ENCODE data around the gene HECW1.
A peak's percentile ranks its signal among the peaks of the same experiment; 100 is the strongest.
"Not testable (repeated sequence)": the region's sequence is repeated elsewhere in the genome, so short reads cannot be mapped to it uniquely, and the experiment has no call there.

HECW1 gene

DNA sequence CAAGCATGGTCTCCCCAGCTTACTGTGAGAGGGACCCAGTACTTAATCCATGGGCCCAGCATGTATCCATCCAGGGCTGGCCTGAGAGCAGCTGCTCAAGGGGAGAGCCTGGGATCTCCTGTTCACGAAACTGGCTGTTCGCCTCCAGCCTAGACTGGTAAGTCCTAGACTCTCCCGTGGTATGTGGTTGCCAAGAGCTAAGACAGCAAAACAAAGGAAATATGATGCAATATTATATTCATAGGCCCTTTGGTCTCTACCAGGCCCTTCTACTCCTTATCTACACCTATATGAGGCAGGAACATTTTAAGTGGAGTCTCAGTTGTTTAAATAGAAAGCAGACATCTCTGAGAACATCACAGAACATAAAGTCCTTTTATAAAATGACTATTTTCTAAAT, 441.6 kb downstream of the HECW1 start:
- no peak for DNase-seq

DNA sequence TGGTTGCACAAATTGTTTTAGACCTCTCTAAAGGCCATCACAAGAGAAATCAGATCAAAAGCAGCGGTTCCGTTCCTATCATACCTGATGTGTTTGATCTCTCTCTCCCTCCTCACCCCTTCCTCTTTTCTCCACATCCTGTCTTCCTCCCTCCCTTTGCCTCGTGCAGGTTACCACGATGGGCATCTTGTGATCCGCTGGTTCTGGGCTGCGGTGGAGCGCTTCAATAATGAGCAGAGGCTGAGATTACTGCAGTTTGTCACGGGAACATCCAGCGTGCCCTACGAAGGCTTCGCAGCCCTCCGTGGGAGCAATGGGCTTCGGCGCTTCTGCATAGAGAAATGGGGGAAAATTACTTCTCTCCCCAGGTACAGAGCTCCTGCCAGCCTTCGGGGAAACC, 442.0 kb downstream of the HECW1 start:
- no peak for DNase-seq

DNA sequence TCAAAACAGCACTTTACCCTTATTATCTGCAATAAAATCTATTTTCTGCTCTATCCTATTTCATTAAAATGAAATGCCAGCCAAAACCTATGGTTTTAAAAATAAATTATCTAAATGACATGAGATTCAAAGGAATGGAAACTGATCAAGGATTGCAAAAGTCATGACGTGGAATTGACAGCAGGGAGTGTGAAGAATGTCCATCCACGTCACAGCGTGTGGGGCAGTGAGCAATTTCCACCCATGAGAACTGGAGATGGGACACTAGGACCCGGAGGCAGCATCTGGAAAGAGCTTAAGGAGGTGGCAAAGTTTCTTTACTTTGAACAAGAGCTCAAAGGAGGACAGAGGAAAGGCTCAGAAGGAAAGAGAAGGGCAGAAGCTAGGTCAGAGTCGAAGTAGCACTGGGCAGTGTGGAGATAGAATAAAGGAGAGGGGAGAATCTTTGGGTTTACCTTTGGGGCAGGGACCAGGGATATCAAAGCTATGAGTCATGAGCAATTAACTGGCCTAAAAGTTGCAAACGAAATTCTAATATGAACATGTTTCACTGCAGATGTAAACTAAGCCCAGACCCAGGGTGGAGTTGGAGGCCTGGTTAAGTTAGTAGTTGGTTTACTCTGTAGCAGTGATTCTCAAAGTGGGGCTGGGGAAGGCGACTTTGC, 445.5 kb downstream of the HECW1 start:
- no peak for DNase-seq

DNA sequence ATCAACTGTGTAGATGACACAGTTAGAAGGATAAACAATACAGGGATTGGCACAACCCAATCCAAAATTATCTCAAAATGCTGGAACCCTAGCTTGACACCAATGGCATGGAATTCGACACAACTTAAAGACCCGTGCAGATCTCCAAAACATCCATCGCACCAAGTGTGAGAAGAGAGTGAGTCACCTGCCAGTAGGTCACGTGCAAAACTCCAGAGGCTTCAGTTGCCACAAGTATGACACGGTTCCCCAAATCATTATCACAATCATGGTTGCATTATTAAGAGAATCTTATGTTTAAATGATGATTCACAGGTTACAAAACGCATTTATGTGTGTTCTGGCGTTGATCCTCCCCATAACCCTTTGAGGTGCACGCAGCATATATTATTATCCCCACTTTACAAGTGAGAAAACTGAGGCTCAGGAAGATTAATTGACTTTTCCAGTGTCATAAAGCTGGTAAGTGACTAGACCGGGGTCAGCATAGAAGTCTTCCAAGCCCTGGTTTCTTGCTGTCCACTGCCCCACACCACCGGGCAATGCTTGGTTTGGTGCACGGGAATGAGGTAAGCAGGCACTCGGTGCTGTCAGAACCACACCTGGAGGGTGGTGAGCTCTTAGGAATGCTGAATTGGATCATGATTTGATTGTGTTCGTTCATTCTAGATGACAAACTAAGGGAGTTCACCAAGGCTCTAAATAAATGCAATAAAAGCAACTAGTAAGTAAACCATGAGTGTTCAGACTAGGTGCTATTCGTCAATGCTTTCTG, 446.9 kb downstream of the HECW1 start:
- no peak for DNase-seq

DNA sequence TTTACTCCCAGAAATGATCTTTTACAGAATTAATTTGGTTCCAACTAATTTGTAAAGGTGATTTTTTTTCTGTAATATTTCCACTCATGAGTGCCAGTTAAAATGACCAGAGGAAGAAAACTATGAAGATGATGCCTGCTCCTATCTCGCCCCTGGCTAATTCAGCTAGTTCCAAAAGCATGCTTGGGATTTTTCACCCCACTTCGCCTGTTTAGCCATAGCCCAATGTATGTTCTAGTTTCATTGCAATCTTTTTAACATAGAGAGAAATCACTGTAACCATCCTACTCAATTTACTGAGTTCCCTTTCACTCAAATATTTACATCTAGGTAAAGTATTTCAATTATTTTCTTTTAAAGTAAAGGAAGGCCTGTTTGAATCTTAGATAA, 447.5 kb downstream of the HECW1 start:
- DNase-seq = no peak

DNA sequence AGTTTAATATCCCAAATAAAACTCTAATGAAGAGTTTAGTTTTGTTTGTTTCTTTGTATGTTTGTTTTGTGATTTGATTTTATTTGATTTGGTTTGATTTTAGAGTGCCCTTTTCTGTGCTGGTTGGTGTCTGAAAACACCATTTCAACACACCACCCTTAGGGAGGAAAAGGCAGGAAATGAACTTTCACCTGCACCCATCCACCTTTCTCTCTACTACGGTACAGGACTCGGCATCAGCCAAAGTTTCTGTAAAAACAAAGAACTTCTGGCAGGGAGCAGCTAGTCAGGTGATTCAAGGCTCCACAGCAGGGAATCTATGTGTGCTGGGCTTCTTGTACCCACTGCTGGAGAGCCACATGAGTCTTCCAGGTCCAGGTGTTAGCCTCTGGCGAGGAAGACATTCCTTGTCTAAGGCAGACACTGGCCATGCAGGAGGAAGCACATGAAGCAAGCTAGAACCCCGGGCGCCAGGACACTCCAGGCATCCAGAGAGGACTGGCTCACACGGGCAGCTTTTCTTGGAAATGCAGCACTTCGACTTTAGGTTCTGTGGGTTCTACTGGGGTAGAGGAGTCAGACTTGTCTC, 448.4 kb downstream of the HECW1 start:
- DNase-seq = no peak

DNA sequence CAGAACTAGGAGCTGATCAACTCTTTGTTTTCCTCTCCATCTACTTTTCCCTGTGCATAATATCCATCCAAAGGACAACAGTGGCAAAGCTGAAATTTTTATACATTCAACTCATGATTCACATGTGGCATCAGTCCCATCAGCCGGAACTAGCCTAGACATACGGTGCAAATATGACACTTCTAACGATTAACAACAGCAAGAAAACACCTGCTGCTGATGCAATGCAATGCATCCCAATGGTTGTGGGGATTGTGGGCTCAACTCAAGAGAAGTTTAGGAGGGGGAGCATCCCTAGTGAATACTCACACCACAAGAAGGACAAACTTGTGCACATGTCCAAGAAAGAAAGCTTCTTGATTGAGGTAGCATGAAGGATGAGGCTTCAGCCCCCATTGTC, 449.9 kb downstream of the HECW1 start:
- DNase-seq = no peak

DNA sequence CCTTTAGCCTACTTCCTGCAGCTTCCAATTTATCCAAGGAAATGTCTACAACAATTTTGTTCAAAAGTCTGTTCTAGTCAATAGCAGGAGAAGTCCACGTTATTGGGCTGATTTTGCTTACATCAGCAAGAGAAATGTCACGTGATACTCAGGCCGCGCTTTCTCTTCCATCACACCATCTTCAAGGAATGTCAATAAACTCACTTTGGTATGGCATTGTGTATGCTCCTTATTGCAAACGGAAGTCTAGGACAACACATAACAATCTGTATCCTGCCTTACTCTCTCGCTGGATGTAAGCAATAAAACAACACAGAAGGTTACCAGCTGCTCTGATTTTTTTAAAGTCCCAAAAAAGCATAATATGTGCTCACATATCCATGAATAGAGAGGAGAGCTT, 453.3 kb downstream of the HECW1 start:
- peak; percentile 35 for DNase-seq

DNA sequence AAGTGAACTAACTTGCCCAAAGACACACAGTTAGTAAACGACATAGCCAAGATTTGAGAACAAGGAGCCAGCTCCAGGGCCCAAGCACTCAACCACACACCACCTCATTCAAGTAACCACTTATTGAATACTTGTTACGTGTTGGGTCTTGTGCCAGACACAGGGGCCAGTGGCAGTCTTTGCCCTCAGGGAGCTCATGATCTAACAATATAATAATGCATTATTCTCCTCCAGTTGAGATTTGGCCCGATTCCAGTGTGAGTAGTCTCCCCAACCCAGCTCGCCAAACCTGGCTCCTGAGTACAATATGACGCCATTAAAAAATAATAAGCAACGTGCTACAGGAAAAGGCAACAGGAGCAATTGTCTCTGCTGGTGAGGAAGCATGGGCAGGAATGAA, 456.1 kb downstream of the HECW1 start:
- no peak for DNase-seq

DNA sequence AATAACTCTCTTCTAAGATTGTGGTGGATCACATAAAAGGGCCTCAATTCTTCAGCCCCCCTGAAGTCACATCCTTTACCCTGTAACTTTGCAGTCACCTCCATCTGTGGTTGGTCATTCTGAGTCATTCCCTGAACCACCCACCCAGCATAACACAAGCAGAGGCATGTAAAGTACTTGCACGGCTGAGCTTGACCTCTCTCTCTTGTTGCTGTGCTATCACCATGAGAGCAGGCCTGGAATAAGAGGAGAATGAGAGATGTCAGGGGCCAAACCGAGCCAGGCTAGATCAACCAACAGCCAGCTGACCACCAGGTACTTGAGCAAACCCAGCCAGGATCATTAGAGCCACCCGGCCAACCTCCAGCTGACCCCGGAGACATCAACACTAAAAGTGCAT, 457.0 kb downstream of the HECW1 start:
- no peak for DNase-seq

DNA sequence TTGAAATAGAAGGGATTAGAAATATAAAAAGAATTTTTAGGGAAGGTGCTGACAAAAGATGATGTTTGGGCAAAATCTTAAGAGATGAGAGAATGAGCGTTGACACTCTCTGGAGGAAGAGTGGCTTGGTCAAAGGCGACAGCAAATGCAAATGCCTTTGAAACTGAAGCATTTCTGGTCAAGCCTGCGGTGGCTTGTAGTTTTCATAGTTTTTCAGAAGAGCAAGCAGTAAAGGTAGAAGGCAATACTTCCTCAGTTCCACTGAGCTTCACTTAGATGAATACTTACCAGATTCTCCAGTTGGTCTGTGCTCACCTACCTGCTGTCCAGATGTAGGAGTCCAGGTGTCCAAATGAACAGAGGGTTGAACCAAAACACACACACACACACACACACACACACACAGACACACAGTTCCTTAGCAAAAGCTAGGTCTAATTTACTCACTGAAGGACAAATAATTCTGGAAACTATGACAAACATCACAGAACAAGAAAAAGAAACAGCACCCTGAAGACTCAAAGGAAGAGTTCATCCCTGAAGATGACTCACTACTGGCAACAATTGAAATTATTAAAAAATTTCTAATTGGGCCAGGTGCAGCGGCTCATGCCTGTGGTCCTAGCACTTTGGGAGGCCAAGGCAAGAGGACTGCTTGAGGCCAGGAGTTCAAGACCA, 458.4 kb downstream of the HECW1 start:
- no peak for DNase-seq

DNA sequence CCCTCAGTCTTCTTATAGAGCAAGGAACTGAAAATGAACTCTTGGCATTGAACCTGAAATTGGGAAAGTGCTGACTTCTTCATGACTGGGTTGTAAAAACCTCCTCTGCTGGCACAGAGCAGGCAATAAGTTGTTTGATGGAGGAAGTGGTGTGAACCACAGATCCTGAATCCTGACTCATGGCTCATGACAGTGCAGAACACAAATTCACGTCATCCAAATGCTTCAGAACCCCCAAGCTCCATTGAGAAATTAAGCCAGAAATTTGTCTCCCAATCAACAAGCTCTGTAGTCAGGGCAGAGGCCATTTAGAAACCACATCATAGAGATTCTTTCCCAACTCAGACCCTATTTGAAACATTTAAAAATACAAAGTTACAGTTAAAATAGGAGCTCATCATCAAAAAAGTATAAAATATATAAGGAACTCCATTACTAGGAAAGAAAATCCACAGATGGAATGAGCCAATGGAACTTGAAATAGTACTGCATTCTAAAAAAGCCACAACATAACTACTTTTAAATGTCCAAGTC, 460.1 kb downstream of the HECW1 start:
- no peak for DNase-seq

DNA sequence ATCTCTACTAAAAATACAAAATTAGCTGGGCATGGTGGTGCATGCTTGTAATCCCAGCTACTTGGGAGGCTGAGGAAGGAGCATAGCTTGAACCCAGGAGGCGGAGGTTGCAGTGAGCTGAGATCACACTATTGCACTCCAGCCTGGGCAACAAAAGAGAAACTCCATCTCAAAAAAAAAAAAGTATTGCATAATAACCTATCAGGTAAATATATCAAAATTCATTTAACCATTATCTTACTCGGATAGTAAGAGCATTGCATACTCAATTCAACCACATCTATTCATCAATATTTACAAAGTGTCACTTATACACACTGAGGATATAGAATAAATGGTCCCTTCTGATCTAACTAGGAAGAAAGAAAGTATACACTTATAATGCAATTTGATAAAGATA, 461.4 kb downstream of the HECW1 start:
- DNase-seq = not testable (repeated sequence)

DNA sequence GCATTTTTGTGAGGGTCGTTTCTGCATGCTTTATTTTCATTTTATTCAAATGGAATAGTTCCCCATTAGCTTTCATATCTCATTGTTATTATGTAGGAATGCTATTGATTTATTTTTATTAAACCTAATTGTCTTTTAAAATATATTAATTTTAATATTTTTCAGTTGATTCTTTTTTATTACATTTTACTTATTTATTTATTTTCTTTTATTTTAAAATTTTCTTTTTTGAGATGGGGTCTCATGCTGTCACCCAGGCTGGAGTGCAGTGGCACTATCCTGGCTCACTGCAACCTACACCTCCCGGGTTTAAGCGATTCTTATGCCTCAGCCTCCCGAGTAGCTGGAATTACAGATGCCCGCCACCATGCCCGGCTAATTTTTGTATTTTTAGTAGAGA, 463.1 kb downstream of the HECW1 start:
- DNase-seq = no peak

DNA sequence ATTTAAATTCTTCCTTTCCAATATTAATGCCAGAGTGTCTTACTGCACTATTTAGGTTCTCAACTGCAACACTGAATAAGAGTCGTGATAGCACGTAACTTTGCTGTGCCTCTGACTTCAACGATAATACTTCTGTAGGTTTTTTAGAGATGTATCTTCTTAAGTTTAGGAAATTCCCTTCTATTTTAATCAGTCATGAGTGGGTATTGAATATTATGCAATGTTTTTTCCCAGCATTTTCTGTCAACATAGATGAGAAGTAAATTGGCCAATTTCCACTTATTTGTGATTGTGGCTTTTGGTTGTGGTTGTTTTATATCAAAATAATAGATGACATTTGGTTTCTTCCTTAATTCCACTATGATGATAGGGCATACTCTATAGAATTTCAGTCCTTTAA, 463.8 kb downstream of the HECW1 start:
- no peak for DNase-seq

DNA sequence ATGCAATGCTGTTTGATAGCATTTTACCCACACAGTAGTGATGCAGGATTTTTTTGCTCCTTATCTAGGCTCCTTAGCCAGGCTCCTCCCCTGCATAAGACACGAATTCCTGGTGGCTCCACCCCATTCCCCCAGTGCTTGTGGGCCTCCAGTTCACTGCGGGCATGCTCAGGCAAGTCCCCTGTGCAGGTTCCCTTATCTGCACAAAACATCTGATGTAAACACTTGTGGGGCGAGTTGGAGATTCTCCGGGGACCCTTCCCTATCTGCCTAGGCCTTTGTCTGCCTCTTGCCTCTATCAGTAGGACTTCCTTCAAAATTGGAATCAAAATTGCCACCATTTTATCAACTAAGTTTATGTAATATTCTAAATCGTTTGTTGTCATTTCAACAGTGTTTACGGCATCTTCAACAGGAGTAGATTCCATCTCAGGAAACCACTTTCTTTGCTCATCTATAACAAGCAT, 465.1 kb downstream of the HECW1 start:
- peak; percentile 27 for DNase-seq

DNA sequence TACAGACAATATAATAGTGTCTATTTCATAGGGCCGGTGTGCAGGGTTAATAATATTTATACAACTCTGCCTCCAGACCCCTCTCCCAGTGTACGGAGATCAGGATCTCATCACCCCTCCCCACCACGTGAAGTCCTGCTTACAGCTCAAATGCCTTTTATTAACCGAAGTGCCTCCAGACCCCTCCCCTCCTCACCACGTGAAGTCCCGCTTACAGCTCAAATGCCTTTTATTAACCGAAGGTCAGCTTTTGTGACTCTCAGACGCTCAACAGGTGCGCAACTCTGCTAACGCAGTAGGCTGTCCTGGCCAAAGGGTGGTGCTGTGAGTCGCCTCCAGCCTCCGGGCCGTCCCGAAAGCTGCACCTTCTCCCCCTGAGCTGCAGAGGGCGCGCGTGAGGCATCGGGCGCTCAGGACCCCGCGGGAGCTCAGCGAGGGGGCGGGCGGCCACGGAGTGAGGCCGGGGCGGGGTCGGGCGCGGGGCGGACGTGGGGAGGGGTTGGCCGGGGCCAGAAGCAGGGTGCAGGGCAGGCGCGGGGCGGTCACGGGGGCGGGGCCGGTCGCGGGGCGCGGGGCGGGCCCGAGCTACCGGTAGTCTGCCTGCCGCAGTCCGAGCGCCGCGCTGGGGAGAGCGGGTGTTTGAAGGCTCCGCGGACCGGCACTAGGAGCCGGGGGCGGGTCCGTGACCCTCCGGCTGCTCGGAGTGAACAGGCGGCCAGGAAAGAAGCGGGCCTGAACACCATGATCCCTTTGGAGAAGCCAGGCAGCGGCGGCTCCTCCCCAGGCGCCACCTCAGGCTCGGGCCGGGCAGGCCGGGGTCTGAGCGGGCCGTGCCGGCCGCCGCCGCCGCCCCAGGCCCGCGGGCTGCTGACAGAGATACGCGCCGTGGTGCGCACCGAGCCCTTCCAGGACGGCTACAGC, 470.3 kb downstream of the HECW1 start, which contains the start of gene STK17A:
Gene STK17A (plus strand): TSS at position 606 of the 921 bp plus-strand sequence. CDS start 136 bp downstream, at position 742.
- DNase-seq = peak; percentile 93

DNA sequence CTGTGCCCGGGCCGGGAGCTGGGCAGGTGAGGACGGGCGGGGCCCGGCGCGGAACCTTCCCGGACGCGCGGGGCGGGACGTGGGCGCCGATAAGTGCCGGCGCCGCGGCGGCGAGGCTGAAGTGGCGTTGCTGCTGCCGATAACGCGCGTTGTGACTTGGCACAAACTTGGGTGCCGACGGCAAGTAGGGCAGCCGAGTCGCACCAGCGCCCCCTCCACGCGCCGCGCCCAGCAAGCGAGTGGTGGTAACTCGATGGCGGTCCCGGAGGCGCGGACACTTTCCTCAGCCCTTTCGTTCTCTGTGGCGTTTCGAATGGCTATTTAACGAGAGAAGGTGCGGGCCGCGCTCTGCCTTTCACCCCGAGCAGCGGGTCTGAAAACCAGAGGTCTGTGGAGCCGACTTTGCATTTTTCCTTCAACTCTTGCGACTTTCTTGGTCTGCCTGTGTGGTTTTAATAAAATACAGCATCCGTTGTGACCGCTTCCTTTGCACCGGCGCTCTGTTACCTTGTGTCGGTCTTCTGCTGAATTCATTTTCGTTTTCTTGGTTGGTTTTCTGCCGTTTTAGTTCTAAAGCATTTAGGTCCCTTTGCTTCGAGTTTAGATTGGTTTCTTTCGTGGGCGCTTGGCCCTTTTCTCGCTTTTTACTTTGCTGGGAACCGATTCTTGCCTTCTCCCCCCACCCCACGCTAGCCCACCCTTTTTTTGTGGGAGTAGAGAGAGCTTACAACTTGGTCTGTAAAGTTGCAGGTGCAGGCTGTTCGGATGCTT, 471.2 kb downstream of the HECW1 start:
- no peak for DNase-seq

DNA sequence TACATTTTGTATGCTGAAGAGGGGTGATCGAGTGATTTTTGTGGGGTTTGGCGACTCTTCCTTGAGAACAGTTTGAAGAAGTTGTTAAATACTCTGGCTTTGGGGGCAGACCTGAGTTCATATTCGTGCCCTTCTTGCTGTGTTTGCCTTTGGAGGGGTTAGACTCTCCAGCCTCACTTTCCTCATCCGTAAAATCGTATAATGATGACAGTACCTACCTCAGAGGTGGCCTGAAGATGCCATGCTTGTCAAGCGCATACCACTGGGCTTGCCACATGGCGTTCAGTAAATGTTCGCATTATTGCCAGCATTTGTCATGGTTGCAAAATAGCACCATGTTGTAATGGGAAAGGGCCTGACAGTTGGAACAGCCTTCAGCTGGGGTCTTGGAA, 471.7 kb downstream of the HECW1 start:
- DNase-seq = no peak

DNA sequence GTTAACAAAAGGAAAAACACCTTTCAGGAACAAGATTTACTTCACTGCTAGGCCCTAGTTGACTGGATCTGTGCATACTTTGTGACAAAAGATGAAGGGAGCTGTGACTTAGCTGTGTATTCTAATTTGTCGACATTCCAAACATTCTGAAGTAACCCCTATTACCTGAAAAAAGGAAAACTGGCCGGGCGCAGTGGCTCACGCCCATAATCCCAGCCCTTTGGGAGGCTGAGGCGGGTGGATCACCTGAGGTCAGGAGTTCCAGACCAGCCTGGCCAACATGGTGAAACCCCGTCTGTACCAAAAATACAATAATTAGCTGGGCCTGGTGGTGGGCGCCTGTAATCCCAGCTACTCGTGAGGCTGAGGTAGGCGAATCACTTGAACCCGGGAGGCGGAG, 472.3 kb downstream of the HECW1 start:
- DNase-seq = not testable (repeated sequence)

DNA sequence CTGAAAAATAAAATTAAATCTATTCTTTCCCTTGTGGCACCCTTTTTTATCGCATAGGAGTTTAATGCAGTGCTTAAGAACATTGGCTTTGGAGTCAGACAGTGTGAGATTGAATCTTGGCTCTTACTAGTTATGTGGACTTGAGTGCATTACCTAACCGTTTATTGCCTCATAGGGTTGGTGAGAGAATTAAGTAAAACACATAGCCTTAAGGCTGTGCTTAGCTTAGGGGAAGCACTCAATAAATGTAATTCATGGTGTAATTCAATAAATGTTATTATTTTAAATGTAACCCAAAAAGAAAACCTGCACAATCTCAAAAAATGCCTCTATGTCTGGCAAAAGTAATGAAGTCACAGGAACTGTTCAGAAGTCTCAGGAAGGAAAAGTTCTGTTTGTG, 473.1 kb downstream of the HECW1 start:
- no peak for DNase-seq

Data from DMS153 (cell line).